NK-92 treated with Interleukin-12 subunit alpha and Interleukin-12 subunit beta, amount 100 ng/mL, for 24 hours (cell line): ENCODE results near the gene CENPV.
"Not testable (repeated sequence)": the region's sequence is repeated elsewhere in the genome, so short reads cannot be mapped to it uniquely, and the experiment has no call there.

ENCODE experiments used
- DNase-seq: peaks from one replicate; lab custom pipeline; 2025; lab: John Stamatoyannopoulos, UW

CENPV gene

GRCh38 chr17:16313139-16314090 lies 39.9 kb downstream of the CENPV start:
- DNase-seq = no peak

GRCh38 chr17:16312061-16312460 lies 41.2 kb downstream of the CENPV start:
- DNase-seq = not testable (repeated sequence)

- DNase-seq = no peak
These were observed 47.1 kb downstream of the CENPV start for GRCh38 chr17:16306211-16306610.

- DNase-seq = no peak
These were observed 48.4 kb downstream of the CENPV start for GRCh38 chr17:16304830-16305229.

- DNase-seq = no peak
These were observed 50.4 kb downstream of the CENPV start for GRCh38 chr17:16302856-16303255.

GRCh38 chr17:16301963-16302855 lies 51.1 kb downstream of the CENPV start:
- no peak for DNase-seq

- no peak for DNase-seq
These were observed 52.7 kb downstream of the CENPV start for GRCh38 chr17:16300554-16300953.

- DNase-seq = no peak
These were observed 55.1 kb downstream of the CENPV start for GRCh38 chr17:16298140-16298662.

- no peak for DNase-seq
These were observed 55.7 kb downstream of the CENPV start for GRCh38 chr17:16297367-16298139.

GRCh38 chr17:16296072-16296471 lies 57.2 kb downstream of the CENPV start:
- DNase-seq = not testable (repeated sequence)

GRCh38 chr17:16294560-16294959 lies 58.7 kb downstream of the CENPV start:
- no peak for DNase-seq

- DNase-seq = no peak
These were observed 59.3 kb downstream of the CENPV start for GRCh38 chr17:16293931-16294330.
